Thyroid gland (tissue), 4 donors: ENCODE data around the gene TRUB2. TPM values are rescaled to one million over a fixed set of nuclear protein-coding genes. Genes with fewer than 3 reads are reported as not detected.

Source experiments
- DNase-seq, 2 donors: peaks; one replicate each; pipeline ENCODE4 v3.0.0-alpha.2; 2019
- H3K27ac ChIP-seq, 3 donors: fragments of 200-600 bp; sonication (generic); 1 replicate in 2 of 3; 2 replicates in 1 of 3; pipeline ENCODE4 v1.5.1; 2016 to 2019; ENCODE audit warnings: mild to moderate bottlenecking in 1 of 3, moderate library complexity in 1 of 3
- H3K27me3 ChIP-seq: fragments of 200-600 bp; sonication (generic); one replicate; pipeline ENCODE4 v1.5.1; 2019
- H3K36me3 ChIP-seq, 2 donors: fragments of 200-600 bp; sonication (generic); one replicate each; pipeline ENCODE4 v1.5.1; 2016 to 2019
- H3K4me1 ChIP-seq, 2 donors: fragments of 200-600 bp; sonication (generic); one replicate each; pipeline ENCODE4 v1.5.1; 2017 to 2019
- H3K4me3 ChIP-seq, 3 donors: fragments of 200-600 bp; sonication (generic); replicated peaks in 1 of 3; 1 replicate in 2 of 3; 2 replicates in 1 of 3; pipeline ENCODE4 v1.5.1; 2016; ENCODE audit warnings: mild to moderate bottlenecking in 1 of 3
- H3K9me3 ChIP-seq: fragments of 200-600 bp; sonication (generic); one replicate; pipeline ENCODE4 v1.5.1; 2017
- CTCF ChIP-seq, 6 experiments: fragments of 200-600 bp in 3 of 6; fragments of 450-650 bp in 3 of 6; sonication (generic) in 3 of 6; IDR thresholded peaks; one replicate each; pipeline ENCODE4 v1.5.1; 2016 to 2019; ENCODE audit warnings: antibody characterized with exemption in 6 of 6, mild to moderate bottlenecking in 2 of 6, inconsistent platforms in 1 of 6, moderate library complexity in 1 of 6
- POLR2A ChIP-seq, 2 donors: fragments of 450-650 bp; IDR thresholded peaks; one replicate each; pipeline ENCODE4 v1.6.1; 2017; ENCODE audit warnings: antibody characterized with exemption in 2 of 2, mild to moderate bottlenecking in 2 of 2, moderate library complexity in 1 of 2
- WGBS, 2 donors: methylation state at CpG; one replicate each; pipeline ENCODE4 v1.1.5; 2017; 5-methylcytosine and 5-hydroxymethylcytosine counted together
- intact Hi-C: fragments of 100-400 bp; cut with DNase I; formaldehyde crosslinking; loops from one replicate; pipeline ENCODE4 v1.15.1; 2023
- total RNA-seq, 4 donors: library from RNA; depleted of rRNA; stranded (reverse); fragments of >200 nt; gene quantifications; one replicate each; pipeline ENCODE4 v1.2.3, GENCODE V29; 2016

The TRUB2 gene
- total RNA-seq, 4 donors from 2014 or later = 8.3 to 19.2 (median 16.6) TPM

GRCh38 chr9:128271512-128271911 is 50.7 kb downstream of the TRUB2 start:
- no peaks in the 10 kb centered on the region for H3K27me3 ChIP-seq
- no peak overlapping the region for H3K4me3 ChIP-seq
- TF ChIP-seq CTCF (IDR thresholded peaks at IDR 0.05) (no peak), POLR2A (IDR thresholded peaks at IDR 0.05) (no peak)
- no peak overlapping the region for H3K27ac ChIP-seq
- DNase-seq = no peak
- intact Hi-C loops = no loop called here
- peaks cover 7 to 9% of the 10 kb centered on the region in 2 donors for H3K4me1 ChIP-seq
- H3K36me3 ChIP-seq = peaks cover 34 to 44% of the 10 kb centered on the region in 2 donors
- 65 to 74% methylated on average over 5 of the region's 5 CpGs for WGBS, 2 donors
- no peaks in the 10 kb centered on the region for H3K9me3 ChIP-seq

GRCh38 chr9:128271112-128271511 is 51.1 kb downstream of the TRUB2 start:
- Histone ChIP-seq H3K27me3 (no peaks in the 10 kb centered on the region), H3K36me3 (peaks cover 34 to 44% of the 10 kb centered on the region in 2 donors), H3K27ac (no peak overlapping the region), H3K9me3 (no peaks in the 10 kb centered on the region), H3K4me3 (no peak overlapping the region), H3K4me1 (peaks cover 7 to 9% of the 10 kb centered on the region in 2 donors)
- DNase-seq = no peak
- WGBS, 2 donors = 96 to 100% methylated on average over 3 of the region's 3 CpGs
- TF ChIP-seq POLR2A (IDR thresholded peaks at IDR 0.05) (no peak), CTCF (IDR thresholded peaks at IDR 0.05) (no peak)
- intact Hi-C loops = no loop called here

GRCh38 chr9:128266868-128267590 is 55.2 kb downstream of the TRUB2 start:
- Histone ChIP-seq H3K27me3 (no peaks in the 10 kb centered on the region), H3K4me1 (no peaks in the 10 kb centered on the region), H3K9me3 (no peaks in the 10 kb centered on the region), H3K4me3 (no peak overlapping the region), H3K27ac (no peak overlapping the region), H3K36me3 (peaks cover 43 to 50% of the 10 kb centered on the region in 2 donors)
- intact Hi-C loops = no loop called here
- TF ChIP-seq POLR2A (IDR thresholded peaks at IDR 0.05) (no peak), CTCF (IDR thresholded peaks at IDR 0.05) (no peak)
- WGBS, 2 donors = 87 to 91% methylated on average over 15 of the region's 15 CpGs
- no peak for DNase-seq

- H3K36me3 ChIP-seq = peaks cover 49 to 54% of the 10 kb centered on the region in 2 donors
- H3K4me1 ChIP-seq = no peaks in the 10 kb centered on the region
- intact Hi-C loops = no loop called here
- no peaks in the 10 kb centered on the region for H3K9me3 ChIP-seq
- no peak overlapping the region for H3K4me3 ChIP-seq
- DNase-seq = no peak
- TF ChIP-seq POLR2A (IDR thresholded peaks at IDR 0.05) (no peak), CTCF (IDR thresholded peaks at IDR 0.05) (no peak)
- no peak overlapping the region for H3K27ac ChIP-seq
- WGBS, 2 donors = 87 to 93% methylated on average over 10 of the region's 10 CpGs
- no peaks in the 10 kb centered on the region for H3K27me3 ChIP-seq
These were observed 56.8 kb downstream of the TRUB2 start for GRCh38 chr9:128265348-128265847.

GRCh38 chr9:128262687-128263086 is 59.6 kb downstream of the TRUB2 start:
- TF ChIP-seq POLR2A (IDR thresholded peaks at IDR 0.05) (no peak), CTCF (IDR thresholded peaks at IDR 0.05) (no peak)
- H3K36me3 ChIP-seq = peaks cover 69 to 76% of the 10 kb centered on the region in 2 donors

More at GRCh38 chr9:128262687-128263086, 59.6 kb downstream of the TRUB2 start:
- no peaks in the 10 kb centered on the region for H3K4me1 ChIP-seq
- intact Hi-C loops = no loop called here
- WGBS, 2 donors = 87 to 88% methylated on average over 4 of the region's 4 CpGs
- no peak for DNase-seq
- H3K9me3 ChIP-seq = no peaks in the 10 kb centered on the region
- no peaks in the 10 kb centered on the region for H3K27me3 ChIP-seq
- no peak overlapping the region for H3K27ac ChIP-seq
- H3K4me3 ChIP-seq = no peak overlapping the region
